Measurements from ENCODE around the gene SUSD2.

- TF ChIP-seq CTCF (IDR thresholded peaks at IDR 0.05) (no peak), POLR2A (IDR thresholded peaks at IDR 0.05) (no peak)
Measured at GRCh38 chr22:24208012-24208749, 26.9 kb downstream of the SUSD2 start.
